HepG2 (cell line): ENCODE data around the gene RTBDN. TPM values are rescaled to one million over a fixed set of nuclear protein-coding genes. Genes with fewer than 3 reads are reported as not detected.

Experiments used
- ARID4A ChIP-seq: sonication (generic); formaldehyde crosslinking; IDR thresholded peaks from 2 replicates; pipeline ENCODE4 v1.5.0; 2020; ENCODE audit warnings: mild to moderate bottlenecking, missing genetic modification reagents, borderline replicate concordance
- BORCS8-MEF2B ChIP-seq: sonication (generic); formaldehyde crosslinking; IDR thresholded peaks from 2 replicates; pipeline ENCODE4 v1.8.0; 2022; ENCODE audit warnings: mild to moderate bottlenecking, missing genetic modification reagents
- CCAR2 ChIP-seq: fragments of 200-400 bp; formaldehyde crosslinking; optimal IDR thresholded peaks from 2 replicates; pipeline ENCODE3; 2018; ENCODE audit warnings: low read depth, mild to moderate bottlenecking, low read length, moderate library complexity
- HNRNPK ChIP-seq: fragments of 200-400 bp; formaldehyde crosslinking; IDR thresholded peaks from 2 replicates; pipeline ENCODE4 v1.6.1; 2018; ENCODE audit warnings: low read length, low read depth, moderate library complexity, mild to moderate bottlenecking; ENCODE audit not compliant: poor library complexity, severe bottlenecking
- IKZF5 ChIP-seq: IDR thresholded peaks from 2 replicates; pipeline ENCODE4 v1.6.1; 2018; ENCODE audit warnings: missing genetic modification reagents, mild to moderate bottlenecking, missing compliant biosample characterization
- MAF1 ChIP-seq: sonication (generic); formaldehyde crosslinking; IDR thresholded peaks from 2 replicates; pipeline ENCODE4 v1.5.0; 2020; ENCODE audit warnings: missing genetic modification reagents, borderline replicate concordance
- NR2F1 ChIP-seq, 2 experiments: fragments of 450-650 bp in 1 of 2; formaldehyde crosslinking in 1 of 2; IDR thresholded peaks; 2 replicates each; pipeline versions ENCODE4 v1.5.0 to v1.6.1; 2016 to 2020; ENCODE audit warnings: mild to moderate bottlenecking in 1 of 2, missing compliant biosample characterization in 1 of 2, missing genetic modification reagents in 1 of 2, moderate library complexity in 1 of 2
- SRSF4 ChIP-seq: fragments of 200-400 bp; formaldehyde crosslinking; IDR thresholded peaks from one replicate; pipeline ENCODE4 v1.6.1; 2018; ENCODE audit warnings: mild to moderate bottlenecking, low read depth, low read length, moderate library complexity; ENCODE audit not compliant: poor library complexity, severe bottlenecking
- ZBTB39 ChIP-seq: sonication (generic); formaldehyde crosslinking; IDR thresholded peaks from 2 replicates; pipeline ENCODE4 v1.5.0; 2020; ENCODE audit warnings: missing genetic modification reagents
- ZBTB42 ChIP-seq: sonication (generic); formaldehyde crosslinking; IDR thresholded peaks from 2 replicates; pipeline ENCODE4 v1.5.0; 2020; ENCODE audit warnings: mild to moderate bottlenecking, missing genetic modification reagents
- ZKSCAN5 ChIP-seq: sonication (generic); formaldehyde crosslinking; IDR thresholded peaks from 2 replicates; pipeline ENCODE4 v1.5.1; 2020; ENCODE audit warnings: mild to moderate bottlenecking, missing genetic modification reagents
- ZNF101 ChIP-seq: sonication (generic); formaldehyde crosslinking; IDR thresholded peaks from 2 replicates; pipeline ENCODE4 v1.4.0; 2020; ENCODE audit warnings: mild to moderate bottlenecking, low read depth, missing genetic modification reagents, borderline replicate concordance
- ZNF251 ChIP-seq: sonication (generic); formaldehyde crosslinking; IDR thresholded peaks from 2 replicates; pipeline ENCODE4 v1.9.0; 2021; ENCODE audit warnings: mild to moderate bottlenecking, missing genetic modification reagents
- polyA plus RNA-seq, 8 experiments: library from polyadenylated mRNA; depleted of rRNA in 3 of 8; stranded (reverse) in 7 of 8; unstranded in 1 of 8; fragments of >200 nt; fragmentation: Illumina TruSeq in 4 of 8; extraction: Trizol in 4 of 8; gene quantifications; 2 replicates each; pipeline versions ENCODE4 v1.2.1 to v1.2.3, GENCODE V29; 2011 to 2016; ENCODE audit warnings: low read depth in 4 of 8, missing spikeins in 1 of 8, mixed read lengths in 1 of 8; ENCODE audit not compliant: insufficient read depth in 1 of 8
- total RNA-seq, 5 experiments: library from RNA; depleted of rRNA; stranded (reverse); fragments of >200 nt; fragmentation: Illumina TruSeq; extraction: Trizol; gene quantifications; 2 replicates each; pipeline ENCODE4 v1.2.3, GENCODE V29; 2016; ENCODE audit warnings: low read depth in 1 of 5
- TF ChIP-seq, protein P1 (sequence below): sonication (generic); formaldehyde crosslinking; IDR thresholded peaks from 2 replicates; pipeline ENCODE4 v1.5.0; 2020; ENCODE audit warnings: mild to moderate bottlenecking, missing genetic modification reagents
- TF ChIP-seq, protein P2 (sequence below): sonication (generic); formaldehyde crosslinking; IDR thresholded peaks from 2 replicates; pipeline ENCODE4 v1.5.0; 2020; ENCODE audit warnings: mild to moderate bottlenecking, missing genetic modification reagents

RTBDN gene
- total and polyA plus RNA-seq, 2 of the 13 experiments (the other 11 are each of a cell fraction or from before 2014, with no cell fraction given), result 0.27 to 0.48 TPM

DNA sequence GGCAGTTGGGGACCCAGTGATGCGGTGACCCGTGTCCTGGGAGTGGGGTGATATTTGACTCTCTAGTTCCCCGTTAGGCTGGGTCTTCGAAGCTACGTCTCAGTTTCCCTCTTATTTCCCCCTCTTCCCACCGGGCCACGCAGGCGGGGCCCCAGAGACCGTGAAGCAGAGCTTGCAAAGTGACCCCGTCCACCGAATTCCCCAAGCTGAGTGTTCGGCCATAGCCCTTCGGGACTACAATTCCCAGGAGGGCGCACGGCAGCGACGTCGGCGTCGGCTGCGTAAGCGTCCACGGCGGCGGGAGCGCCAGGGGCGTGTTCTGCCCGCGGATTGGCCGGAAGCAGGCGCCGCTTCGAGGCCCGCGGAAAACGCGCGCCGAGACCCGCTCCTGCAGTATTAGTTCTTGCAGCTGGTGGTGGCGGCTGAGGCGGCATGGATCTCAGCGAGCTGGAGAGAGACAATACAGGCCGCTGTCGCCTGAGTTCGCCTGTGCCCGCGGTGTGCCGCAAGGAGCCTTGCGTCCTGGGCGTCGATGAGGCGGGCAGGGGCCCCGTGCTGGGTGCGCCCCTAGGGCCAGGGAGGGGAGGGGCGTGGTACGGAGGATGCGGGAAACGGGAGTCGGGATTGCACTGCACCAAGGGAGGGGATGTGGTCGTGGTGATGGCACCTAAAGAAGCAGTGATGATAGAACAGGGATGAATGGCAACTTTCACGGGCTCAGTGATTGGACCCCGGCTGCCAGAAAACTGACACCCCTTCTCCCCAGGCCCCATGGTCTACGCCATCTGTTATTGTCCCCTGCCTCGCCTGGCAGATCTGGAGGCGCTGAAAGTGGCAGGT is 27.9 kb downstream of the RTBDN start, which contains the start of gene RNASEH2A (continued):
- TF ChIP-seq, protein P1, sequence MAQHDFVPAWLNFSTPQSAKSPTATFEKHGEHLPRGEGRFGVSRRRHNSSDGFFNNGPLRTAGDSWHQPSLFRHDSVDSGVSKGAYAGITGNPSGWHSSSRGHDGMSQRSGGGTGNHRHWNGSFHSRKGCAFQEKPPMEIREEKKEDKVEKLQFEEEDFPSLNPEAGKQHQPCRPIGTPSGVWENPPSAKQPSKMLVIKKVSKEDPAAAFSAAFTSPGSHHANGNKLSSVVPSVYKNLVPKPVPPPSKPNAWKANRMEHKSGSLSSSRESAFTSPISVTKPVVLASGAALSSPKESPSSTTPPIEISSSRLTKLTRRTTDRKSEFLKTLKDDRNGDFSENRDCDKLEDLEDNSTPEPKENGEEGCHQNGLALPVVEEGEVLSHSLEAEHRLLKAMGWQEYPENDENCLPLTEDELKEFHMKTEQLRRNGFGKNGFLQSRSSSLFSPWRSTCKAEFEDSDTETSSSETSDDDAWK (CRISPR knock-in tag), result no peak
- no peak for TF ChIP-seq CCAR2
- peak; percentile 29; the same call in 1 of the 2 replicates for TF ChIP-seq ZBTB42 (CRISPR knock-in tag)
- 0 out of 2 replicates have a peak, but pooled peaks have one; percentile 68 for TF ChIP-seq ZNF101
- TF ChIP-seq ZKSCAN5 (CRISPR knock-in tag), result no peak
- TF ChIP-seq HNRNPK, result peak; percentile 70
- peak; percentile 78; the same call in 1 of the 2 replicates for TF ChIP-seq BORCS8-MEF2B (CRISPR knock-in tag)
- TF ChIP-seq, protein P2, sequence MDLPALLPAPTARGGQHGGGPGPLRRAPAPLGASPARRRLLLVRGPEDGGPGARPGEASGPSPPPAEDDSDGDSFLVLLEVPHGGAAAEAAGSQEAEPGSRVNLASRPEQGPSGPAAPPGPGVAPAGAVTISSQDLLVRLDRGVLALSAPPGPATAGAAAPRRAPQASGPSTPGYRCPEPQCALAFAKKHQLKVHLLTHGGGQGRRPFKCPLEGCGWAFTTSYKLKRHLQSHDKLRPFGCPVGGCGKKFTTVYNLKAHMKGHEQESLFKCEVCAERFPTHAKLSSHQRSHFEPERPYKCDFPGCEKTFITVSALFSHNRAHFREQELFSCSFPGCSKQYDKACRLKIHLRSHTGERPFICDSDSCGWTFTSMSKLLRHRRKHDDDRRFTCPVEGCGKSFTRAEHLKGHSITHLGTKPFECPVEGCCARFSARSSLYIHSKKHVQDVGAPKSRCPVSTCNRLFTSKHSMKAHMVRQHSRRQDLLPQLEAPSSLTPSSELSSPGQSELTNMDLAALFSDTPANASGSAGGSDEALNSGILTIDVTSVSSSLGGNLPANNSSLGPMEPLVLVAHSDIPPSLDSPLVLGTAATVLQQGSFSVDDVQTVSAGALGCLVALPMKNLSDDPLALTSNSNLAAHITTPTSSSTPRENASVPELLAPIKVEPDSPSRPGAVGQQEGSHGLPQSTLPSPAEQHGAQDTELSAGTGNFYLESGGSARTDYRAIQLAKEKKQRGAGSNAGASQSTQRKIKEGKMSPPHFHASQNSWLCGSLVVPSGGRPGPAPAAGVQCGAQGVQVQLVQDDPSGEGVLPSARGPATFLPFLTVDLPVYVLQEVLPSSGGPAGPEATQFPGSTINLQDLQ (CRISPR knock-in tag), result no peak
- 0 out of 2 replicates have a peak, but pooled peaks have one; percentile 31 for TF ChIP-seq ZBTB39 (CRISPR knock-in tag)
- TF ChIP-seq SRSF4, result no peak
- no peak for TF ChIP-seq ZNF251
- 0 out of 2 replicates have a peak, but pooled peaks have one; percentile 71 for TF ChIP-seq MAF1 (CRISPR knock-in tag)
- peak; percentile 99 for TF ChIP-seq ARID4A (CRISPR knock-in tag)
- TF ChIP-seq IKZF5 (CRISPR knock-in tag), result peak; percentile 41; the same call in 1 of the 2 replicates
- TF ChIP-seq NR2F1 (CRISPR knock-in tag; IDR thresholded peaks at IDR 0.05), result no peak
